HG02884 (cell line): ENCODE results near the gene VPS16.
"Not testable (repeated sequence)": the region's sequence is repeated elsewhere in the genome, so short reads cannot be mapped to it uniquely, and the experiment has no call there.

ENCODE experiments used
- ATAC-seq: cut with Tn5 transposase; IDR thresholded peaks from one replicate; pipeline ENCODE4 v1.9.1; 2021; ENCODE audit warnings: mild to moderate bottlenecking, moderate library complexity; ENCODE audit not compliant: unreplicated experiment

VPS16 gene

GRCh38 chr20:2806351-2806701, 34.2 kb upstream of the VPS16 start:
- ATAC-seq, result no peak

- no peak for ATAC-seq
Measured at GRCh38 chr20:2807019-2807418, 33.5 kb upstream of the VPS16 start.

- not testable (repeated sequence) for ATAC-seq
Measured at GRCh38 chr20:2807929-2808328, 32.6 kb upstream of the VPS16 start.

- no peak for ATAC-seq
Measured at GRCh38 chr20:2809690-2810089, 30.9 kb upstream of the VPS16 start.

GRCh38 chr20:2812189-2812588, 28.4 kb upstream of the VPS16 start:
- no peak for ATAC-seq

- ATAC-seq, result no peak
Measured at GRCh38 chr20:2814076-2814475, 26.5 kb upstream of the VPS16 start.

- ATAC-seq, result no peak
Measured at GRCh38 chr20:2814587-2815051, 25.9 kb upstream of the VPS16 start, which contains the start of gene C20orf141. Gene C20orf141, plus strand, starts transcription at chr20:2814987. Its CDS starts 198 bp downstream, at chr20:2815185.

- no peak for ATAC-seq
Measured at GRCh38 chr20:2815242-2815900, 25.2 kb upstream of the VPS16 start.

- no peak for ATAC-seq
Measured at GRCh38 chr20:2816030-2816582, 24.4 kb upstream of the VPS16 start, which contains the start of gene TMEM239. Gene TMEM239, plus strand, starts transcription at chr20:2816364. Its CDS starts 191 bp downstream, at chr20:2816555.

GRCh38 chr20:2816583-2817340, 23.8 kb upstream of the VPS16 start:
- ATAC-seq, result no peak

- no peak for ATAC-seq
Measured at GRCh38 chr20:2817341-2817726, 23.2 kb upstream of the VPS16 start.

- ATAC-seq, result no peak
Measured at GRCh38 chr20:2817891-2818595, 22.5 kb upstream of the VPS16 start.

- ATAC-seq, result no peak
Measured at GRCh38 chr20:2820084-2820895, 20.3 kb upstream of the VPS16 start.

GRCh38 chr20:2820896-2821869, 19.4 kb upstream of the VPS16 start:
- ATAC-seq, result no peak

- ATAC-seq, result no peak
Measured at GRCh38 chr20:2822073-2822472, 18.5 kb upstream of the VPS16 start.

GRCh38 chr20:2825761-2826160, 14.8 kb upstream of the VPS16 start:
- ATAC-seq, result no peak

GRCh38 chr20:2826655-2827054, 13.9 kb upstream of the VPS16 start:
- no peak for ATAC-seq

- ATAC-seq, result no peak
Measured at GRCh38 chr20:2829376-2829775, 11.2 kb upstream of the VPS16 start.

GRCh38 chr20:2831206-2831605, 9.3 kb upstream of the VPS16 start:
- ATAC-seq, result not testable (repeated sequence)
